Non-pigmented ciliary epithelial cell (primary cell): ENCODE results near the gene C10orf53.

ENCODE experiments used
- DNase-seq: peaks from one replicate; pipeline ENCODE4 v3.0.0-alpha.2; 2010; ENCODE audit warnings: low read depth

C10orf53 gene, protein sequence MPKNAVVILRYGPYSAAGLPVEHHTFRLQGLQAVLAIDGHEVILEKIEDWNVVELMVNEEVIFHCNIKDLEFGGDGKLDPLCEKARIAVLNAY

GRCh38 chr10:49679480-49679893 is at the start of gene C10orf53:
Gene C10orf53 (plus strand): TSS chr10:49679651. CDS start chr10:49679698, 47 bp downstream.
- no peak for DNase-seq

GRCh38 chr10:49631975-49632374 is 47.5 kb upstream of the C10orf53 start:
- no peak for DNase-seq

GRCh38 chr10:49632406-49633317 is 46.8 kb upstream of the C10orf53 start:
- DNase-seq, result no peak

DNA sequence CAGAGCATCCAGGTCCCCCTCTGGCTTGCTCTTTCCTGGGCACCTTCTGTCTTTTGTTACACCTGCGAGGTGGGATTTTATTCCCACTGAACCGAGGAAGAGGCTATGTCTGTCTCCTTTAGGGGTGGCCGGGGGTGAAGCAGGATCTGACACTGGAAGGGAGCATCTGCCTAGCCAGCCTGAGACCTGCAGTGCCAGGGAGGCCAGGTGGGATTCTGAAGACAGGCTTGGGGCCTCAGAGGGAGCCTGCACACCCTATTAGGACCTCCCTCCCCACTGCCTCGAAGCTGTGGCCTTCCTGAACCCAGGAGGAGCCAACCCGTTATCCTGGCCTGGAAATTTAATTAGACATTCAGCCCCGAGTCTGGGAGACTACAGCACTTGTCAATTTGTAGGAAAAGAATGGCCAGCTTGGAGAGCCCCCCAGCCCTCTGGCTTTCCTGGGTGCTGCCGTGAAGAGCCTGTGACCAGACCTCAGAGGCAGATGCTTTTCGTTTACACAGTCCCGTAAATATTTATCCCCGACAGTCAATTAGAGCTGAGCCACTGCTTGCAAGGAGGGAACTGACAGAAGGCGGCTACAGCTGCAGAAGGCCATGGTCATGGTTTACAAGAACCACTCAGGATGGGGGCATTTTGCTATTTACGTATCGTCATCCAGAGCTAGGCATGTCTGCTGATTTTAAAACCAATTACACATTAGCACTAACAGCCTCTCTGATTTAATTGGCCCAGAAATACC is 46.0 kb upstream of the C10orf53 start:
- no peak for DNase-seq

- DNase-seq, result no peak
Observed at GRCh38 chr10:49634069-49634660, 45.3 kb upstream of the C10orf53 start.

DNA sequence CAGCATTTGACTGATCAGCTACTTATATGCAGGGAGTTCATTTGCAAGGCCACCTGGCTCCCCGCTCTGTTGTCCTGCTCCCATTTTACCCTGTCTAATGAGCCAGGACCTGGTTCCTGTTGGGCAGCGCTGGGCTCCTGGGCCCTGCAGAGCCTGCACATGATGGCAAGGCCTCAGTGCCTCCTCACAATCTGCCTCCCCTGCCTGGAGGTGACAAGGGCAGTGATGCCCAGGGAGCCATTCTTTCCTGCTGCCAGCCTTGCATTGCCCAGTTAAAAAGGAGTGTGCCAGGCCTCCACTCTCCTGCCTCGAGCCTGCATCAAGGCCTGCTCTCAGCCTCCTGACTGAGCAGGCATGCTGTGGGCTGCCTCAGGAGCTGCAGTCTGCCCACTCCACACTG is 37.1 kb upstream of the C10orf53 start:
- no peak for DNase-seq

- no peak for DNase-seq
Observed at GRCh38 chr10:49643241-49644034, 36.0 kb upstream of the C10orf53 start.

GRCh38 chr10:49644035-49644646 is 35.3 kb upstream of the C10orf53 start:
- no peak for DNase-seq

- DNase-seq, result no peak
Observed at GRCh38 chr10:49645417-49645816, 34.0 kb upstream of the C10orf53 start.

- DNase-seq, result no peak
Observed at GRCh38 chr10:49645871-49646870, 33.3 kb upstream of the C10orf53 start.

DNA sequence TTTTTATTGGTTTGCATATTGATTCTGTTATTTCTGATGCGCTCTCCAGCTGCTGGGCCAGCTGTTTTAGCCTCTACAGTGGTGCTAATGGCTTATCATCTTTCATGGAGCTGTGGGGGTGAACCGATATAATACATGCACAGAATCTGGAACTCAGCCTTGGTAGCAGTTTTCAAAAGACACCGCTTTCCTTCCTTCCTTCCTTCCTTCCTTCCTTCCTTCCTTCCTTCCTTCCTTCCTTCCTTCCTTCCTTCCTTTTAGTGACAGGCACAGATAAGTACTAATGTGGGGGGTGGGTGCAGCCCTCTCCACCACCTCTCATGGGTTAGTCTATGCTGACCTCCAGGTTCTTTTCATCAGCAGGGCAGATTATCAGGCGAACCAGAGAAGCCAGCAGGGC is 31.9 kb upstream of the C10orf53 start:
- DNase-seq, result no peak

GRCh38 chr10:49647985-49648795 is 31.3 kb upstream of the C10orf53 start:
- DNase-seq, result no peak

GRCh38 chr10:49649294-49649693 is 30.2 kb upstream of the C10orf53 start:
- no peak for DNase-seq

GRCh38 chr10:49649936-49650723 is 29.3 kb upstream of the C10orf53 start:
- no peak for DNase-seq

- no peak for DNase-seq
Observed at GRCh38 chr10:49650724-49651034, 28.8 kb upstream of the C10orf53 start.

DNA sequence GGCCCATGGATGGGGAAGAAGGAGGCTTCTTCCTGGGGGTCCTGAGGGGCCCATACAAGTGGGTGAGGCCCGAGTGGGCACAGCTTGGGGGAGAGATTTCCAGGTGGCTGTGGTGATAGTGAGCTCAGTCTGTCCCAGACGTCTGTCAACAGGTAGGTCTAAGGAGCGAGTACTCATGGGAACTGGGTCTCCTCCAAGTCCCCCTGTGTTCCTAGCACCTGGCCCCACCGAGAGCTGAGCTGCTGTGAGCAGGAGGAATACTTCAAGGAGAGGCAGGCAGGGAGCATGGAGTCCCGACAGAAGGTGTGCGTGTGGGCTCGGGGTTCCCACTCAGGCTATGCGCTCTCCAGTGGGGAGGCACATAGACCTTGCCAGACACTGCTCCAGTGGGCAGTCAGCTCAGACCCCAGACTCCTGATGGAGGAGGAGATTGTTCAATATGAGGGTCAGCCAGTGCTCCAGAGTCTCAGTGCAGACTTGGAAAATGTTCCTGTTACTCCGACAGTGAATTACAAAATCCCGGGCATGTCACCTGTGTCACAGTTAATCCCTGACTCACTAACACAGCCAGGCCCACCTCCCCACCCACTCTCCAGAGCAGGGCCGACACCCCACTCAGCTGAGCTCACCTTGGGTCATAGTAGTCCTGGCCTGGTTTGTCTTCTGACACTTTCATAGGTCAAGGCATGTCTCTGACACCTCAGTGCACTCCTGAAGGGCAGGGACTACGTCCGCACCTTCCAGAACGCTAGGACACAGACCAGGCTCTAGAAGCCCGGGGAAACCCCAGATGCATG is 28.2 kb upstream of the C10orf53 start:
- no peak for DNase-seq

- no peak for DNase-seq
Observed at GRCh38 chr10:49651917-49652316, 27.5 kb upstream of the C10orf53 start.
